ENCODE data around the gene THOP1. TPM values are rescaled to one million over a fixed set of nuclear protein-coding genes. Genes with fewer than 3 reads are reported as not detected.

THOP1 gene
- total RNA-seq, 1 experiment from 2014 or later = 85.8 TPM

GRCh38 chr19:2800506-2800905 is 15.2 kb downstream of the THOP1 start:
- no TSS peak for BruUV-seq (replicated peaks)
- Histone ChIP-seq H3K9me3 (ENCODE audit: insufficient read depth, low read depth) (no peaks in the 10 kb centered on the region), H3K27me3 (ENCODE audit: insufficient read depth, low read depth) (no peaks in the 10 kb centered on the region), H3K4me3 (no peak overlapping the region), H3K4me2 (no peak overlapping the region), H3K27ac (no peak overlapping the region), H3K79me2 (ENCODE audit: low read depth) (no peaks in the 10 kb centered on the region), H2AFZ (no peak overlapping the region), H4K20me1 (ENCODE audit: insufficient read depth) (no peaks in the 10 kb centered on the region), H3K4me1 (replicated peaks; ENCODE audit: insufficient read depth) (no peaks in the 10 kb centered on the region), H3F3A (ENCODE audit: insufficient read depth, low read depth) (no peaks in the 10 kb centered on the region), H3K36me3 (ENCODE audit: low read depth) (no peaks in the 10 kb centered on the region), H3K9me2 (ENCODE audit: insufficient read depth) (no peaks in the 10 kb centered on the region)
- intact Hi-C loops (cut with micrococcal nuclease; ENCODE audit: unreplicated experiment) = no loop called here
- DNase-seq = no peak
- TF ChIP-seq CTCF (conservative IDR thresholded peaks at IDR 0.05) (no peak), EZH2 (IDR thresholded peaks at IDR 0.05; ENCODE audit: low read depth) (no peak)
- CTCF ChIA-PET = no interaction called here
- POLR2A ChIA-PET (ENCODE audit: unreplicated experiment) = no interaction called here

- H3K4me2 ChIP-seq = no peak overlapping the region
- ChIA-PET CTCF (no interaction called here), POLR2A (ENCODE audit: unreplicated experiment) (no interaction called here)
- TF ChIP-seq EZH2 (IDR thresholded peaks at IDR 0.05; ENCODE audit: low read depth) (no peak), CTCF (conservative IDR thresholded peaks at IDR 0.05) (no peak)
- no TSS peak for BruUV-seq (replicated peaks)
- H2AFZ ChIP-seq = no peak overlapping the region
- H3F3A ChIP-seq (ENCODE audit: insufficient read depth, low read depth) = no peaks in the 10 kb centered on the region
- H3K36me3 ChIP-seq (ENCODE audit: low read depth) = no peaks in the 10 kb centered on the region
- intact Hi-C loops (cut with micrococcal nuclease; ENCODE audit: unreplicated experiment) = no loop called here
- H4K20me1 ChIP-seq (ENCODE audit: insufficient read depth) = no peaks in the 10 kb centered on the region
- H3K4me3 ChIP-seq = no peak overlapping the region
- no peak overlapping the region for H3K27ac ChIP-seq
- H3K4me1 ChIP-seq (replicated peaks; ENCODE audit: insufficient read depth) = no peaks in the 10 kb centered on the region
- H3K9me2 ChIP-seq (ENCODE audit: insufficient read depth) = no peaks in the 10 kb centered on the region
- no peak for DNase-seq
- H3K9me3 ChIP-seq (ENCODE audit: insufficient read depth, low read depth) = no peaks in the 10 kb centered on the region
- no peaks in the 10 kb centered on the region for H3K27me3 ChIP-seq (ENCODE audit: insufficient read depth, low read depth)
- H3K79me2 ChIP-seq (ENCODE audit: low read depth) = no peaks in the 10 kb centered on the region
Measured at GRCh38 chr19:2802826-2803225, 17.5 kb downstream of the THOP1 start.

- H3K27me3 ChIP-seq (ENCODE audit: insufficient read depth, low read depth) = no peaks in the 10 kb centered on the region
- H3F3A ChIP-seq (ENCODE audit: insufficient read depth, low read depth) = no peaks in the 10 kb centered on the region
- no TSS peak for BruUV-seq (replicated peaks)
- no peak overlapping the region for H2AFZ ChIP-seq
- no peak overlapping the region for H3K4me2 ChIP-seq
- CTCF ChIA-PET = no interaction called here
- H3K27ac ChIP-seq = no peak overlapping the region
- POLR2A ChIA-PET (ENCODE audit: unreplicated experiment) = no interaction called here
- no peaks in the 10 kb centered on the region for H3K4me1 ChIP-seq (replicated peaks; ENCODE audit: insufficient read depth)
- no peaks in the 10 kb centered on the region for H3K9me3 ChIP-seq (ENCODE audit: insufficient read depth, low read depth)
- DNase-seq = no peak
- no peaks in the 10 kb centered on the region for H3K36me3 ChIP-seq (ENCODE audit: low read depth)
- no peak overlapping the region for H3K4me3 ChIP-seq
- intact Hi-C loops (cut with micrococcal nuclease; ENCODE audit: unreplicated experiment) = no loop called here
- no peaks in the 10 kb centered on the region for H4K20me1 ChIP-seq (ENCODE audit: insufficient read depth)
- TF ChIP-seq CTCF (conservative IDR thresholded peaks at IDR 0.05) = no peak
- H3K9me2 ChIP-seq (ENCODE audit: insufficient read depth) = no peaks in the 10 kb centered on the region
- H3K79me2 ChIP-seq (ENCODE audit: low read depth) = no peaks in the 10 kb centered on the region
Measured at GRCh38 chr19:2803486-2804155, 18.3 kb downstream of the THOP1 start.

Measured in PC-9 (cell line).